Lower leg skin (tissue), 3 donors: ENCODE measurements around the gene BUD31.

Experiments used
- CTCF ChIP-seq, 3 donors: fragments of 450-650 bp; IDR thresholded peaks; one replicate each; pipeline ENCODE4 v1.5.1; 2016; ENCODE audit warnings: antibody characterized with exemption in 3 of 3, mild to moderate bottlenecking in 3 of 3, moderate library complexity in 2 of 3
- POLR2A ChIP-seq, 2 donors: fragments of 450-650 bp; IDR thresholded peaks; one replicate each; pipeline ENCODE4 v1.6.1; 2016 to 2017; ENCODE audit warnings: antibody characterized with exemption in 2 of 2, mild to moderate bottlenecking in 1 of 2, moderate library complexity in 1 of 2

- TF ChIP-seq POLR2A (IDR thresholded peaks at IDR 0.05) (no peak), CTCF (IDR thresholded peaks at IDR 0.05) (no peak)
Observed at GRCh38 chr7:99390941-99391602, 17.7 kb upstream of the BUD31 start.
